Mucosa of descending colon (tissue), 3 donors: ENCODE data around the gene CRLF1. TPM values are rescaled to one million over a fixed set of nuclear protein-coding genes. Genes with fewer than 3 reads are reported as not detected.

Experiments used
- ATAC-seq: fragments of 200-7000 bp; cut with Tn5 transposase; one replicate; pipeline ENCODE4 v1.9.1; 2020; ENCODE audit warnings: mild to moderate bottlenecking, moderate library complexity
- DNase-seq, 3 donors: peaks; one replicate each; pipeline ENCODE4 v3.0.0-alpha.2; 2020
- H3K36me3 ChIP-seq: fragments of 200-600 bp; one replicate; pipeline ENCODE4 v1.8.0; 2021; ENCODE audit warnings: low read depth, mild to moderate bottlenecking
- H3K4me1 ChIP-seq: fragments of 200-600 bp; one replicate; pipeline ENCODE4 v1.8.0; 2021; ENCODE audit warnings: low read depth, mild to moderate bottlenecking
- H3K4me3 ChIP-seq: fragments of 200-600 bp; one replicate; pipeline ENCODE4 v1.8.0; 2021; ENCODE audit warnings: mild to moderate bottlenecking
- H3K9me3 ChIP-seq: fragments of 200-600 bp; one replicate; pipeline ENCODE4 v1.8.0; 2021; ENCODE audit warnings: mild to moderate bottlenecking
- CTCF ChIP-seq: fragments of 200-600 bp; IDR thresholded peaks from one replicate; pipeline ENCODE4 v1.8.0; 2022; ENCODE audit warnings: antibody characterized with exemption, mild to moderate bottlenecking
- intact Hi-C, 2 donors: fragments of 100-400 bp; cut with DNase I in 1 of 2; cut with micrococcal nuclease in 1 of 2; formaldehyde crosslinking; loops; one replicate each; pipeline versions ENCODE4 v1.11.0 to v1.11.1; 2022; cut with DNase I, micrococcal nuclease
- total RNA-seq, 3 donors: library from RNA; stranded (reverse); fragmentation: NEBNext Ultra II Directional in 2 of 3; extraction: Animal tissue kit (Norgen Biotek cat#: 25700) in 2 of 3; gene quantifications; one replicate each; pipeline versions ENCODE4 v1.2.1 to v1.2.4, GENCODE V29; 2021 to 2023
- donor health status: DM: no; HTN: no; CAD: no; lungs with moderate emphysema.
- donor health status: DM: no; HTN: no; CAD: no.
- donor health status: DM: no; HTN: yes; CAD: no.

Gene CRLF1
- total RNA-seq, 3 donors from 2014 or later, result 1.3 to 7.0 (median 6.6) TPM

GRCh38 chr19:18589380-18590272 lies 17.0 kb downstream of the CRLF1 start:
- intact Hi-C loops, result loop anchor here (5.0 to 10.0 kb wide), 2 partner anchors 255 to 258 kb away; no protein-coding TSS in a partner anchor
- Histone ChIP-seq H3K9me3 (no peaks in the 10 kb centered on the region), H3K4me1 (peaks cover 17% of the 10 kb centered on the region), H3K36me3 (no peaks in the 10 kb centered on the region), H3K4me3 (peak overlapping the region; percentile 70)
- TF ChIP-seq CTCF, result peak; percentile 36
- ATAC-seq, result peak; percentile 80
- DNase-seq, result peak; percentile 74 to 86 (median 86)

- peak; percentile 93 for ATAC-seq
- no peaks in the 10 kb centered on the region for H3K9me3 ChIP-seq
- peak; percentile 84 for TF ChIP-seq CTCF
- peak; percentile 84 to 91 (median 89) for DNase-seq
- H3K4me1 ChIP-seq, result peaks cover 12% of the 10 kb centered on the region
- peak within 1 kb of the TSS; percentile 70 for H3K4me3 ChIP-seq
- H3K36me3 ChIP-seq, result no peaks in the 10 kb centered on the region
- intact Hi-C loops, result no loop called here
These were observed 17.8 kb downstream of the CRLF1 start, which contains the start of gene REX1BD for GRCh38 chr19:18588611-18589379. REX1BD (plus strand) TSS chr19:18588798; CDS start chr19:18588802, 4 bp downstream.

GRCh38 chr19:18587962-18588610 lies 18.5 kb downstream of the CRLF1 start:
- ATAC-seq (no peak), DNase-seq (peak in 1 of 3 donors; percentile 21)
- no peak overlapping the region for H3K4me3 ChIP-seq
- H3K9me3 ChIP-seq, result no peaks in the 10 kb centered on the region
- no peak for TF ChIP-seq CTCF
- H3K4me1 ChIP-seq, result peaks cover 12% of the 10 kb centered on the region
- intact Hi-C loops, result no loop called here
- H3K36me3 ChIP-seq, result no peaks in the 10 kb centered on the region

GRCh38 chr19:18587561-18587960 lies 19.0 kb downstream of the CRLF1 start:
- H3K4me1 ChIP-seq, result peaks cover 12% of the 10 kb centered on the region
- ATAC-seq (no peak), DNase-seq (peak in 1 of 3 donors; percentile 43)
- no peaks in the 10 kb centered on the region for H3K36me3 ChIP-seq
- intact Hi-C loops, result no loop called here
- no peaks in the 10 kb centered on the region for H3K9me3 ChIP-seq
- no peak overlapping the region for H3K4me3 ChIP-seq
- no peak for TF ChIP-seq CTCF

GRCh38 chr19:18586306-18586705 lies 20.3 kb downstream of the CRLF1 start:
- no peak for TF ChIP-seq CTCF
- no peaks in the 10 kb centered on the region for H3K36me3 ChIP-seq
- DNase-seq, result no peak
- ATAC-seq, result no peak
- H3K4me3 ChIP-seq, result no peak overlapping the region
- H3K9me3 ChIP-seq, result no peaks in the 10 kb centered on the region
- H3K4me1 ChIP-seq, result peaks cover 12% of the 10 kb centered on the region
- intact Hi-C loops, result no loop called here
